ENCODE data around the gene SNX13.

The SNX13 gene

DNA sequence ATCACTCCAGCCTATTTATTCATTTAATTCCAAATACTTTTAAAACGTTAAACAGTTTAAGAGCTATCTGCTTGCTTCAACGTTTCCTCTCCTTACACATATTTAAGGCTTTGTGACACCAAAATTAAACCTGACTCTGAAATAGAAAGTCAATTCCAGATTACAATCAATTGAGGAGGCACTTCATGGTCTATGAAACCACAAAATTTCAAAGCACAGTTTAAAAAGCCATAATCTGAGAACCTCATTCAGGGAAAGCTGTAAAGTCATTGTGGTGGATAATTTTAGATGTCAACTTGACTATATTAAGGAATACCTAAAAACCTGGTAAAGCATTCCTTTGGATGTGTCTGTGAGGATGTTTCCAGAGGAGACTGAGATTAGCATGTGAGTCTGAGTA, 6.2 kb downstream of the SNX13 start:
- no peak overlapping the region for H3K4me3 ChIP-seq (ENCODE audit: low read depth, low read length)
- in situ Hi-C loops (cut with HindIII; ENCODE audit: low sequenced_read_pairs), result no loop called here
- TF ChIP-seq, protein P1, sequence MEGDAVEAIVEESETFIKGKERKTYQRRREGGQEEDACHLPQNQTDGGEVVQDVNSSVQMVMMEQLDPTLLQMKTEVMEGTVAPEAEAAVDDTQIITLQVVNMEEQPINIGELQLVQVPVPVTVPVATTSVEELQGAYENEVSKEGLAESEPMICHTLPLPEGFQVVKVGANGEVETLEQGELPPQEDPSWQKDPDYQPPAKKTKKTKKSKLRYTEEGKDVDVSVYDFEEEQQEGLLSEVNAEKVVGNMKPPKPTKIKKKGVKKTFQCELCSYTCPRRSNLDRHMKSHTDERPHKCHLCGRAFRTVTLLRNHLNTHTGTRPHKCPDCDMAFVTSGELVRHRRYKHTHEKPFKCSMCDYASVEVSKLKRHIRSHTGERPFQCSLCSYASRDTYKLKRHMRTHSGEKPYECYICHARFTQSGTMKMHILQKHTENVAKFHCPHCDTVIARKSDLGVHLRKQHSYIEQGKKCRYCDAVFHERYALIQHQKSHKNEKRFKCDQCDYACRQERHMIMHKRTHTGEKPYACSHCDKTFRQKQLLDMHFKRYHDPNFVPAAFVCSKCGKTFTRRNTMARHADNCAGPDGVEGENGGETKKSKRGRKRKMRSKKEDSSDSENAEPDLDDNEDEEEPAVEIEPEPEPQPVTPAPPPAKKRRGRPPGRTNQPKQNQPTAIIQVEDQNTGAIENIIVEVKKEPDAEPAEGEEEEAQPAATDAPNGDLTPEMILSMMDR (IDR thresholded peaks at IDR 0.05; ENCODE audit: low read depth, low read length), result no peak
- no peak for DNase-seq (ENCODE audit: low read depth, low spot score)

DNA sequence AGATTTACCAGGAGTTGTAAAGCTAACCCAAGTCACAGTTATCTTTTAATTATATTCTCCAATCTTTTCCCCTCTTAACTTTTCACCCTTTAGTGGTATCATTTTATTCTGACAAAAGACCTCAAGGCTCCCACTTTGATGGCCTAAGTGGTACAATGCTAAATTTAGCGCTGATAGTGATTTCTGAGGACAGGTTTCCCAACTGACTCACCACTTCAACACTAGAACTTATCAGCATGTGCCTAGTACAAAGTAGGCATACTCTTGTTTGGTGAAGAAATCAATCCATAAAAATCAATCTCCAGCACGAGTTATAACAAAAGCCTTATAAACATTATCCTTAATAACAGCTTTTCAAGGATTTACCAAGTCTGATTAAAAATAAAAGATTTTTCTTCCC, 7.5 kb downstream of the SNX13 start:
- TF ChIP-seq, protein P1 (IDR thresholded peaks at IDR 0.05; ENCODE audit: low read depth, low read length), result no peak
- no peak overlapping the region for H3K4me3 ChIP-seq (ENCODE audit: low read depth, low read length)
- DNase-seq (ENCODE audit: low read depth, low spot score), result no peak
- in situ Hi-C loops (cut with HindIII; ENCODE audit: low sequenced_read_pairs), result no loop called here

DNA sequence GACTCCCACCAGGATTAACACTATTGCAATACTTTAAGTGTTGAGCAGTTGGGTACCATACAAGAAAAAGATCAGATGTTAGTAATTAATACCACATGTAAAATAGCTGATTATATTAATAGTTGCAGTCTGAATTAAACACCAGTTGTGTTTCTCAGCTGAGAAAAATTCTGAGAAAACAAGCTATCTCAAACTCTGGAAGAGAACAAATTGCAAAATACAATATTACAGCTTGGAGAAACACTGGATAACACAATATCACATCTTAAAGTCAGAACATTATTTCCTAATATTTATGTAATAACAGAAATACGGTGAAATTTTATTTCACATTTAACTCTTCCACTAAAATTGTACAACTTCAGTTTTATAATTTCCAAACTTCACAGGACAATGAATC, 9.2 kb downstream of the SNX13 start:
- H3K4me3 ChIP-seq (ENCODE audit: low read depth, low read length), result no peak overlapping the region
- in situ Hi-C loops (cut with HindIII; ENCODE audit: low sequenced_read_pairs), result no loop called here
- TF ChIP-seq, protein P1 (IDR thresholded peaks at IDR 0.05; ENCODE audit: low read depth, low read length), result no peak
- DNase-seq (ENCODE audit: low read depth, low spot score), result no peak

DNA sequence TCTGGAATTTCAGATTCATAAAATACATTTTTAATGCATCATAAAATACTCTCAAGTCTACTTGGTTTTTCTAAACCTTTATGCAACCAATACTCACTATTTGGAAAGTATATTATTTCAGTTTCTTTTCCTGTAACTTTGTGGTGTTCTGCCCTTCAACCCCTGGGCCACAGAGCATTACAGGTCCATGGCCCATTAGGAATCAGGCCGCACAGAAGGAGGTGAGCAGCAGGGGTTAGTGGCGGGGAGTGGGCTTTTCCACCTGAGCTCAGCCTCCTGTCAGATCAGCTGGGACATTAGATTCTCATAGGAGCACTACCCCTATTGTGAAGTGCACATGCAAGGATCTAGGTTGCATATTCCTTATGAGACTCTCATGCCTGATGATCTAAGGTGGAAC, 9.7 kb downstream of the SNX13 start:
- no peak overlapping the region for H3K4me3 ChIP-seq (ENCODE audit: low read depth, low read length)
- in situ Hi-C loops (cut with HindIII; ENCODE audit: low sequenced_read_pairs), result no loop called here
- DNase-seq (ENCODE audit: low read depth, low spot score), result no peak
- TF ChIP-seq, protein P1 (IDR thresholded peaks at IDR 0.05; ENCODE audit: low read depth, low read length), result no peak

DNA sequence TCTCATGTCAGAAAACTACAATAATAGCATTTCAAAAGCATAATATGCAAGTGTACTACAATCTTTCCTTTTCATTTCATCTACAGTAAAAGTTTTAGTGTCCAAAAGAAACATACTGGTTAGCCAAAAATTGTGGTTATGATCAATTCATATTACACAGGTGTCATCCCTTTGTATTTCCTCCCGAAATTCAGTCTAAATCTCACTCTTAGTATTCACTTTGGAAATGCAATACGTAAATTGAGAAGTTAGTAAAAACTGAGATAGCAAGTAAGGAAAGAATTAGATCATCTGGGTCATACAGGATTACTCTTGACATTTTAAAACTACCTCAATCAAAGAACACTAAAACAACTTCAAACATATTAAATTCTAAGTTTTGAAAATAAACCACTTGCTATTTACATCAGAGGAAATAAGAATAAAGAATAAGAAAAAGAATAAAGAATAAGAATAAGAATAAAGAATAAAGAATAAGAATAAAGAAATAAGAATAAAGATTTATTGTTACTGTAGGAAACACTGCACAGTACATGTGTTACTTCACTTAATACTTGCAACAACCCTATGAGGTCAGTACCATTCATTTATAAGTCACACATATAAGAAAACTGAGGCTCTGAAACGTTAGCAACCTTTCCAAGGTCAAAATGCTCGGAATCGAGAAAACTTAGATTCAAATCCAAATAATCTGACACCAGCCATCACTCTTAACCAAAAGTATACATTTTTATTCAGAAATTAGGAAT, 10.5 kb downstream of the SNX13 start:
- no peak for DNase-seq (ENCODE audit: low read depth, low spot score)
- H3K4me3 ChIP-seq (ENCODE audit: low read depth, low read length), result no peak overlapping the region
- in situ Hi-C loops (cut with HindIII; ENCODE audit: low sequenced_read_pairs), result no loop called here
- TF ChIP-seq, protein P1 (IDR thresholded peaks at IDR 0.05; ENCODE audit: low read depth, low read length), result no peak

DNA sequence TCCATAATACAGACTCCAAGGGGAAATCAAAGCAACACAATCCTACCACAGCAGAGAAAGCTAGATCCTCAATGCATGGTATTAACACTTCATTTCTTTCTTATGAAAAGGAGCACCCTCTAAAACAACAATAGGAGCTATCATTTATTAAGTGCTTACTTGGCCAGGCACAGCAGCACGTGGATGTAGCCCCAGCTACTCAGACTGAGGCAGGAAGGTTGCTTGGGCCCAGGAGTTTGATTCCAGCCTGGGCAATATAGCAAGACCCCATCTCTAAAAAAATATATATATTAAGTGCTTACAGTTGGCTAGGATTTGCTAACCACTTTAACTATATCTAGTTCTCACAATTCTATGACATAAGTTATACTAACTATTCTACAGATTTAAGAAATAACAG, 12.2 kb downstream of the SNX13 start:
- in situ Hi-C loops (cut with HindIII; ENCODE audit: low sequenced_read_pairs), result no loop called here
- no peak for DNase-seq (ENCODE audit: low read depth, low spot score)
- H3K4me3 ChIP-seq (ENCODE audit: low read depth, low read length), result no peak overlapping the region
- TF ChIP-seq, protein P1 (IDR thresholded peaks at IDR 0.05; ENCODE audit: low read depth, low read length), result no peak

All from astrocyte of the spinal cord (primary cell).